SK-N-MC (cell line): ENCODE data around the gene RND1.

Experiments used
- EZH2 ChIP-seq: fragments of 200-600 bp; sonication (generic); IDR thresholded peaks from one replicate; pipeline ENCODE4 v1.6.1; 2017; ENCODE audit warnings: antibody characterized with exemption
- POLR2AphosphoS5 ChIP-seq: IDR thresholded peaks from 2 replicates; pipeline ENCODE4 v1.6.1; 2012; ENCODE audit warnings: mild to moderate bottlenecking, low read depth, low read length, borderline replicate concordance

DNA sequence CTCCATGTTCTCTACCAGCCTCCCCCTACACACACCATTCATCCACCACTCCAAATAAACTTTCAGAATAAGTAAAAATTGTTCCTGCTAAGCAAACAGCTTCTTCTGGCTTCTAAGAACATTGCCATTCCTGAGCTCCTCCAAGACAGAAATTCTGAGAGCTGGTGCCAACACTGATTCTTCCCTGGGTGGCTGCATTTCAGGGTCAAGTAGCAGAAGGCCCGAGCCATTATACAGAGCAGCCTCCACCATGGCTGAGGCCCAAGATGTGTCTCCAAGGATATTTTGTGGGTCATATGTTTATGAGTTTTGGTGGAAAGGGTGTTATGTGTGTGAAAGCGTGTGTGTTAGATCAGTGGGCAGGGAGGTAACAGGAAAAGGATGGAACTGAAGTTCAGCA, 3.5 kb upstream of the RND1 start:
- TF ChIP-seq POLR2AphosphoS5 (no peak), EZH2 (no peak)
